H9 (cell line): ENCODE data around the gene CTIF. TPM values are rescaled to one million over a fixed set of nuclear protein-coding genes. Genes with fewer than 3 reads are reported as not detected.

Experiments
- DNase-seq: peaks from one replicate; pipeline ENCODE4 v3.0.0-alpha.2; 2017
- H2AFZ ChIP-seq: one replicate; pipeline ENCODE4 v1.6.1; 2013; ENCODE audit warnings: mild to moderate bottlenecking, low read length, control low read depth, moderate library complexity
- H2AK5ac ChIP-seq: 2 replicates; pipeline ENCODE4 v1.6.1; 2013; ENCODE audit warnings: low read length, control low read depth, mixed read lengths; ENCODE audit not compliant: insufficient read length
- H2BK120ac ChIP-seq: one replicate; pipeline ENCODE4 v1.6.1; 2013; ENCODE audit warnings: low read depth, mild to moderate bottlenecking, low read length, control low read depth, inconsistent platforms; ENCODE audit not compliant: poor library complexity, severe bottlenecking
- H2BK12ac ChIP-seq: 2 replicates; pipeline ENCODE4 v1.6.1; 2013; ENCODE audit warnings: low read length, control low read depth, mixed read lengths, low read depth; ENCODE audit not compliant: insufficient read length
- H2BK15ac ChIP-seq: 2 replicates; pipeline ENCODE4 v1.6.1; 2013; ENCODE audit warnings: low read depth, low read length, control low read depth
- H2BK20ac ChIP-seq: one replicate; pipeline ENCODE4 v1.6.1; 2013; ENCODE audit warnings: low read depth, mild to moderate bottlenecking, low read length, control low read depth, inconsistent platforms; ENCODE audit not compliant: poor library complexity, severe bottlenecking
- H2BK5ac ChIP-seq: 2 replicates; pipeline ENCODE4 v1.6.1; 2013; ENCODE audit warnings: low read length, control low read depth, mixed read lengths; ENCODE audit not compliant: insufficient read length
- H3K14ac ChIP-seq: 2 replicates; pipeline ENCODE4 v1.6.1; 2013; ENCODE audit warnings: low read length, control low read depth; ENCODE audit not compliant: insufficient read depth
- H3K18ac ChIP-seq: 2 replicates; pipeline ENCODE4 v1.6.1; 2013; ENCODE audit warnings: low read depth, mild to moderate bottlenecking, mixed read lengths, low read length, control low read depth; ENCODE audit not compliant: insufficient read length
- H3K23ac ChIP-seq: 2 replicates; pipeline ENCODE4 v1.6.1; 2013; ENCODE audit warnings: low read length, control low read depth, mixed read lengths, low read depth; ENCODE audit not compliant: insufficient read length
- H3K23me2 ChIP-seq: 2 replicates; pipeline ENCODE4 v1.6.1; 2013; ENCODE audit warnings: low read depth, mild to moderate bottlenecking, mixed read lengths, low read length, control low read depth; ENCODE audit not compliant: insufficient read length, poor library complexity, severe bottlenecking
- H3K27ac ChIP-seq: 2 replicates; pipeline ENCODE4 v1.5.1; 2013; ENCODE audit warnings: low read length, control low read depth, mixed read lengths, low read depth; ENCODE audit not compliant: insufficient read length
- H3K27me3 ChIP-seq: 2 replicates; pipeline ENCODE4 v1.6.1; 2013; ENCODE audit warnings: low read length, control low read depth, inconsistent platforms; ENCODE audit not compliant: insufficient read depth
- H3K4ac ChIP-seq: 2 replicates; pipeline ENCODE4 v1.6.1; 2013; ENCODE audit warnings: low read depth, mild to moderate bottlenecking, control low read depth, inconsistent platforms, low read length, moderate library complexity
- H3K4me1 ChIP-seq: 2 replicates; pipeline ENCODE4 v1.6.1; 2013; ENCODE audit warnings: low read length, control low read depth, inconsistent platforms; ENCODE audit not compliant: insufficient read depth
- H3K4me2 ChIP-seq: 2 replicates; pipeline ENCODE4 v1.6.1; 2013; ENCODE audit warnings: low read length, control low read depth, mixed read lengths; ENCODE audit not compliant: insufficient read length, insufficient read depth
- H3K56ac ChIP-seq: 2 replicates; pipeline ENCODE4 v1.6.1; 2013; ENCODE audit warnings: low read depth, mild to moderate bottlenecking, mixed read lengths, low read length, control low read depth; ENCODE audit not compliant: insufficient read length
- H3K79me1 ChIP-seq: 2 replicates; pipeline ENCODE4 v1.6.1; 2013; ENCODE audit warnings: low read depth, mild to moderate bottlenecking, moderate library complexity, low read length, control low read depth, inconsistent platforms; ENCODE audit not compliant: insufficient read depth, poor library complexity, severe bottlenecking
- H3K79me2 ChIP-seq: 2 replicates; pipeline ENCODE4 v1.6.1; 2013; ENCODE audit warnings: low read length, control low read depth, inconsistent platforms; ENCODE audit not compliant: insufficient read depth
- H3K9ac ChIP-seq: 2 replicates; pipeline ENCODE4 v1.6.1; 2013; ENCODE audit warnings: low read length, control low read depth, mixed read lengths; ENCODE audit not compliant: insufficient read length; ENCODE audit errors: extremely low read depth
- H3K9me3 ChIP-seq: one replicate; pipeline ENCODE4 v1.6.1; 2013; ENCODE audit warnings: low read depth, low read length, inconsistent platforms; ENCODE audit not compliant: control insufficient read depth
- H3T11ph ChIP-seq: one replicate; pipeline ENCODE4 v1.6.1; 2013; ENCODE audit warnings: mild to moderate bottlenecking, low read length, control low read depth, inconsistent platforms
- H4K20me1 ChIP-seq: one replicate; pipeline ENCODE4 v1.6.1; 2013; ENCODE audit not compliant: control insufficient read depth, insufficient read length, insufficient read depth
- H4K5ac ChIP-seq: 2 replicates; pipeline ENCODE4 v1.6.1; 2013; ENCODE audit warnings: low read depth, mild to moderate bottlenecking, mixed read lengths, low read length, control low read depth; ENCODE audit not compliant: insufficient read length
- H4K8ac ChIP-seq: replicated peaks from 2 replicates; pipeline ENCODE4 v1.6.1; 2013; ENCODE audit warnings: low read length, control low read depth, mixed read lengths, low read depth; ENCODE audit not compliant: insufficient read length
- H4K91ac ChIP-seq: 2 replicates; pipeline ENCODE4 v1.6.1; 2013; ENCODE audit warnings: low read depth, mild to moderate bottlenecking, moderate library complexity, mixed read lengths, low read length, control low read depth; ENCODE audit not compliant: insufficient read length
- H3K27ac Mint-ChIP-seq, 3 experiments: 2 replicates in 2 of 3; 3 replicates in 1 of 3; pipeline ENCODE4 v1.8.0; 2020 to 2021; ENCODE audit warnings: mixed read lengths in 3 of 3, mild to moderate bottlenecking in 1 of 3, moderate library complexity in 1 of 3
- H3K27me3 Mint-ChIP-seq: 2 replicates; pipeline ENCODE4 v1.8.0; 2021; ENCODE audit warnings: low read depth, mild to moderate bottlenecking, moderate library complexity, mixed read lengths
- H3K36me3 Mint-ChIP-seq, 3 experiments: 2 replicates in 2 of 3; 3 replicates in 1 of 3; pipeline ENCODE4 v1.8.0; 2020 to 2021; ENCODE audit warnings: low read depth in 3 of 3, mixed read lengths in 3 of 3; ENCODE audit not compliant: insufficient read depth in 1 of 3
- H3K4me1 Mint-ChIP-seq, 2 experiments: 2 replicates each; pipeline ENCODE4 v1.8.0; 2020; ENCODE audit warnings: mixed read lengths in 2 of 2
- H3K4me3 Mint-ChIP-seq, 2 experiments: 2 replicates in 1 of 2; 3 replicates in 1 of 2; pipeline ENCODE4 v1.8.0; 2020 to 2021; ENCODE audit warnings: mild to moderate bottlenecking in 2 of 2, mixed read lengths in 2 of 2, moderate library complexity in 1 of 2
- H3K9me3 Mint-ChIP-seq, 2 experiments: 2 replicates in 1 of 2; 3 replicates in 1 of 2; pipeline ENCODE4 v1.8.0; 2020; ENCODE audit warnings: mild to moderate bottlenecking in 2 of 2, mixed read lengths in 2 of 2, moderate library complexity in 1 of 2
- WGBS: extraction: QIAGEN DNeasy Blood & Tissue Kit; methylation state at CpG from one replicate; pipeline ENCODE4 v1.1.7; 2013; ENCODE audit warnings: missing lambda C conversion rate, low lambda C conversion rate, mixed read lengths; ENCODE audit not compliant: insufficient read length; ENCODE audit errors: extremely low coverage; 5-methylcytosine and 5-hydroxymethylcytosine counted together
- total RNA-seq: library from RNA; stranded (reverse); gene quantifications from 2 replicates; pipeline ENCODE4 v1.2.1, GENCODE V29; 2021
- TF ChIP-seq, protein P1 (sequence below): fragments of 200-600 bp; sonication (generic); conservative IDR thresholded peaks from 3 replicates; pipeline ENCODE4 v1.8.0; 2021; ENCODE audit warnings: antibody characterized with exemption, mild to moderate bottlenecking

Gene CTIF
- total RNA-seq, 1 experiment from 2014 or later: 15.8 TPM

DNA sequence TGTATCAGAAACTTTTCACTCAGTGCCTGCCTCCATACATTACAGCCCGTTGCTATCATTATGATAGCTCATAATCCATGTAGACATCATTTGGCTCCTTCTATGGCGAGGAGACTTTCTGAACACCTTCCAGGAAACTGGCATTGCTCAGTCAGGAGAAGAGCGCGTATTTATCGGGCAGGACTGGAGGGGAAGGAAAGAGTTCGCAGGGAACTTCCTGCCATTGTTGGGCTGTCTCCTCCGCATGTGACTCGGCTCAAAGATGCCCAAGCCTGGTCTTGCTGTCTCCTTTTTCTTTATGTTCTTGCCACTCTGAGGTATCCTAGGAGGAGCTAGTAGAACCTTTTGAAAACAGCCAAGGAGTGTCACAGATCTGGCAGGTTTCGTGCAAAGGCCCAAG is 156.8 kb downstream of the CTIF start:
- Histone ChIP-seq H3K56ac (no peak overlapping the region), H3K14ac (no peak overlapping the region), H3K23me2 (no peaks in the 10 kb centered on the region), H3K4me2 (no peak overlapping the region), H3K27ac (no peak overlapping the region), H3T11ph (no peak overlapping the region), H2BK20ac (no peak overlapping the region), H3K18ac (no peak overlapping the region), H3K4ac (no peak overlapping the region), H3K79me1 (no peaks in the 10 kb centered on the region), H3K9ac (no peak overlapping the region), H3K23ac (no peak overlapping the region), H4K20me1 (peaks cover 3% of the 10 kb centered on the region), H4K91ac (no peak overlapping the region), H2BK5ac (no peak overlapping the region), H3K9me3 (no peaks in the 10 kb centered on the region), H4K5ac (no peak overlapping the region), H2AK5ac (no peak overlapping the region), H2BK15ac (no peak overlapping the region), H3K27me3 (no peaks in the 10 kb centered on the region), H2BK12ac (no peak overlapping the region), H3K4me1 (no peaks in the 10 kb centered on the region), H2BK120ac (no peak overlapping the region), H3K79me2 (no peaks in the 10 kb centered on the region), H2AFZ (no peak overlapping the region), H4K8ac (no peak overlapping the region)
- H3K27ac Mint-ChIP-seq: peak overlapping the region in 1 of 3 experiments; percentile 59; a peak in 1 of 7 replicates
- peaks cover 2 to 5% of the 10 kb centered on the region in 2 experiments; a peak in 3 of 4 replicates for H3K4me1 Mint-ChIP-seq
- H3K36me3 Mint-ChIP-seq: peaks cover 0 to 2% (median 0%) of the 10 kb centered on the region in 3 experiments; a peak in 2 of 7 replicates
- H3K9me3 Mint-ChIP-seq: no peaks in the 10 kb centered on the region
- no peak overlapping the region for H3K4me3 Mint-ChIP-seq
- no CpG with 5 or more reads among the region's 9 CpGs for whole genome bisulfite sequencing
- DNase-seq: no peak
- TF ChIP-seq, protein P1, sequence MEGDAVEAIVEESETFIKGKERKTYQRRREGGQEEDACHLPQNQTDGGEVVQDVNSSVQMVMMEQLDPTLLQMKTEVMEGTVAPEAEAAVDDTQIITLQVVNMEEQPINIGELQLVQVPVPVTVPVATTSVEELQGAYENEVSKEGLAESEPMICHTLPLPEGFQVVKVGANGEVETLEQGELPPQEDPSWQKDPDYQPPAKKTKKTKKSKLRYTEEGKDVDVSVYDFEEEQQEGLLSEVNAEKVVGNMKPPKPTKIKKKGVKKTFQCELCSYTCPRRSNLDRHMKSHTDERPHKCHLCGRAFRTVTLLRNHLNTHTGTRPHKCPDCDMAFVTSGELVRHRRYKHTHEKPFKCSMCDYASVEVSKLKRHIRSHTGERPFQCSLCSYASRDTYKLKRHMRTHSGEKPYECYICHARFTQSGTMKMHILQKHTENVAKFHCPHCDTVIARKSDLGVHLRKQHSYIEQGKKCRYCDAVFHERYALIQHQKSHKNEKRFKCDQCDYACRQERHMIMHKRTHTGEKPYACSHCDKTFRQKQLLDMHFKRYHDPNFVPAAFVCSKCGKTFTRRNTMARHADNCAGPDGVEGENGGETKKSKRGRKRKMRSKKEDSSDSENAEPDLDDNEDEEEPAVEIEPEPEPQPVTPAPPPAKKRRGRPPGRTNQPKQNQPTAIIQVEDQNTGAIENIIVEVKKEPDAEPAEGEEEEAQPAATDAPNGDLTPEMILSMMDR: no peak
- no peaks in the 10 kb centered on the region; the same call in 1 of the 2 replicates for H3K27me3 Mint-ChIP-seq
